Activated T-helper 2 cell treated with anti-CD3 and anti-CD28 coated beads, Interferon-gamma antibody, Interleukin-2, Interleukin-4, amounts not matched to agents 10 μg/mL and 5 μg/mL and 100 μg/mL, durations not matched to agents 14 hours and 24 hours and 36 hours (primary cell): ENCODE measurements around the gene MEFV. TPM values are rescaled to one million over a fixed set of nuclear protein-coding genes. Genes with fewer than 3 reads are reported as not detected.

Experiments
- DNase-seq: peaks from one replicate; pipeline ENCODE4 v3.0.0; 2021; ENCODE audit warnings: low spot score
- H3K27ac Mint-ChIP-seq: one replicate; pipeline ENCODE4 v1.8.0; 2021; ENCODE audit warnings: mixed read lengths
- H3K27me3 Mint-ChIP-seq: one replicate; pipeline ENCODE4 v1.8.0; 2021; ENCODE audit warnings: low read depth, mixed read lengths
- H3K36me3 Mint-ChIP-seq: one replicate; pipeline ENCODE4 v1.8.0; 2021; ENCODE audit warnings: low read depth, mixed read lengths
- H3K4me1 Mint-ChIP-seq: one replicate; pipeline ENCODE4 v1.8.0; 2021; ENCODE audit warnings: low read depth, mixed read lengths
- H3K4me3 Mint-ChIP-seq: one replicate; pipeline ENCODE4 v1.8.0; 2021; ENCODE audit warnings: low read depth, mild to moderate bottlenecking, moderate library complexity, mixed read lengths
- H3K9me3 Mint-ChIP-seq: one replicate; pipeline ENCODE4 v1.8.0; 2021; ENCODE audit warnings: mixed read lengths
- intact Hi-C: fragments of 100-400 bp; cut with micrococcal nuclease; formaldehyde crosslinking; loops from one replicate; pipeline ENCODE4 v1.15.1; 2023
- total RNA-seq: library from RNA; stranded (reverse); gene quantifications from 2 replicates; pipeline ENCODE4 v1.2.3, GENCODE V29; 2022

Gene MEFV, protein sequence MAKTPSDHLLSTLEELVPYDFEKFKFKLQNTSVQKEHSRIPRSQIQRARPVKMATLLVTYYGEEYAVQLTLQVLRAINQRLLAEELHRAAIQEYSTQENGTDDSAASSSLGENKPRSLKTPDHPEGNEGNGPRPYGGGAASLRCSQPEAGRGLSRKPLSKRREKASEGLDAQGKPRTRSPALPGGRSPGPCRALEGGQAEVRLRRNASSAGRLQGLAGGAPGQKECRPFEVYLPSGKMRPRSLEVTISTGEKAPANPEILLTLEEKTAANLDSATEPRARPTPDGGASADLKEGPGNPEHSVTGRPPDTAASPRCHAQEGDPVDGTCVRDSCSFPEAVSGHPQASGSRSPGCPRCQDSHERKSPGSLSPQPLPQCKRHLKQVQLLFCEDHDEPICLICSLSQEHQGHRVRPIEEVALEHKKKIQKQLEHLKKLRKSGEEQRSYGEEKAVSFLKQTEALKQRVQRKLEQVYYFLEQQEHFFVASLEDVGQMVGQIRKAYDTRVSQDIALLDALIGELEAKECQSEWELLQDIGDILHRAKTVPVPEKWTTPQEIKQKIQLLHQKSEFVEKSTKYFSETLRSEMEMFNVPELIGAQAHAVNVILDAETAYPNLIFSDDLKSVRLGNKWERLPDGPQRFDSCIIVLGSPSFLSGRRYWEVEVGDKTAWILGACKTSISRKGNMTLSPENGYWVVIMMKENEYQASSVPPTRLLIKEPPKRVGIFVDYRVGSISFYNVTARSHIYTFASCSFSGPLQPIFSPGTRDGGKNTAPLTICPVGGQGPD
- total RNA-seq: 0.18 TPM in 1 of 2 replicates, not detected in the other

DNA sequence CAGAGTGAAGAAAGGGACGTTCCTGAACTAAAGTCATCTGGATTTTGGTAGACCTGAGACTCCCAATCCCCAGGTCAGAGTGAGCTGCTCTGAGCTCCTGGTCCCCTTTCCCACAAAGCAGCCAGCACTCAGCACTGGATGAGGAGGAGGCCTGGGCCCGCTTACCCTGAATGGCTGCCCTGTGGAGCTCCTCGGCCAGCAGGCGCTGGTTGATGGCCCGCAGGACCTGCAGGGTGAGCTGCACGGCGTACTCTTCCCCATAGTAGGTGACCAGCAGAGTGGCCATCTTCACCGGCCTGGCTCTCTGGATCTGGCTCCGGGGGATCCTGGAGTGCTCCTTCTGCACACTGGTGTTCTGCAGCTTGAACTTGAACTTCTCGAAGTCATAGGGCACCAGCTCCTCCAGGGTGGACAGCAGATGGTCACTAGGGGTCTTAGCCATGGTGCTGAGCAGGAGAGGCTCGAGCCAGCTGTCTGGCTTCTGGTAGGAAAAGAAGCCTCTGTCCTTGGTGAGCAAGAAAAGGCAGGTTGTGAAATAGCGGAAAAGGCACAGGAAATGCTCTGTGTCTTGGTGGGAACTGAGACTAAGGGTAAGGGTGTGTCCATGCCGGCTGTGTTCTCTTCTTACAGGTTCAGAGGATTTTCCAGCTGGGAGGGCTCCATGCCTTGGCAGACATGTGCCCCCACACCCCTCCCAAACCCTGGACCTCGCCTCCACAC lies at the start of gene MEFV:
Gene MEFV, minus strand, starts transcription at position 488 of the 720 bp plus-strand sequence. Its CDS starts 46 bp downstream, at position 442.
- H3K4me1 Mint-ChIP-seq: no peaks in the 10 kb centered on the region
- no peak within 1 kb of the TSS for H3K4me3 Mint-ChIP-seq
- H3K9me3 Mint-ChIP-seq: no peaks in the 10 kb centered on the region
- H3K36me3 Mint-ChIP-seq: no peaks in the 10 kb centered on the region
- H3K27me3 Mint-ChIP-seq: peaks cover 3% of the 10 kb centered on the region
- DNase-seq: no peak
- no peak within 1 kb of the TSS for H3K27ac Mint-ChIP-seq
- intact Hi-C loops: no loop called here

DNA sequence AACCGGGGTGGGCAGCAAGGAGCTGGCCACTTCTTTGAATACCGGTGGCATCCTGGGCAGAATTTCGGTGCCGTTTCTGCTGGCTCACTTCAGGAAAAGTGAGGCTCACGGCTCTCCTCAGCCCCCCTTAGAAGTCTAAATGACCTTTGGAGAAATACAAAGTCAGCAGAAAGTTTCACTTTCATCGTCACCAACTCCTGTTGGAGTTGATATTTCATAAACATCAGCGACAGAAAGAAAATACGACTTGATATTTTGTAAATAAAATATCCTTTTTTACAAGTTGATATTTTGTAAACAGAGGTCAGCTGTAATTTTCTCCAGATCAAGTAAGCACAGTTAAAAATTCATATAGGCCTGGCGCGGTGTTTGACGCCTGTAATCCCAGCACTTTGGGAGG lies 49.6 kb upstream of the MEFV start:
- intact Hi-C loops: no loop called here
- DNase-seq: no peak
- no peaks in the 10 kb centered on the region for H3K27me3 Mint-ChIP-seq
- peaks cover 8% of the 10 kb centered on the region for H3K4me1 Mint-ChIP-seq
- peaks cover 64% of the 10 kb centered on the region for H3K9me3 Mint-ChIP-seq
- peak overlapping the region; percentile 77 for H3K4me3 Mint-ChIP-seq
- H3K27ac Mint-ChIP-seq: peak overlapping the region; percentile 78
- H3K36me3 Mint-ChIP-seq: peaks cover 80% of the 10 kb centered on the region

DNA sequence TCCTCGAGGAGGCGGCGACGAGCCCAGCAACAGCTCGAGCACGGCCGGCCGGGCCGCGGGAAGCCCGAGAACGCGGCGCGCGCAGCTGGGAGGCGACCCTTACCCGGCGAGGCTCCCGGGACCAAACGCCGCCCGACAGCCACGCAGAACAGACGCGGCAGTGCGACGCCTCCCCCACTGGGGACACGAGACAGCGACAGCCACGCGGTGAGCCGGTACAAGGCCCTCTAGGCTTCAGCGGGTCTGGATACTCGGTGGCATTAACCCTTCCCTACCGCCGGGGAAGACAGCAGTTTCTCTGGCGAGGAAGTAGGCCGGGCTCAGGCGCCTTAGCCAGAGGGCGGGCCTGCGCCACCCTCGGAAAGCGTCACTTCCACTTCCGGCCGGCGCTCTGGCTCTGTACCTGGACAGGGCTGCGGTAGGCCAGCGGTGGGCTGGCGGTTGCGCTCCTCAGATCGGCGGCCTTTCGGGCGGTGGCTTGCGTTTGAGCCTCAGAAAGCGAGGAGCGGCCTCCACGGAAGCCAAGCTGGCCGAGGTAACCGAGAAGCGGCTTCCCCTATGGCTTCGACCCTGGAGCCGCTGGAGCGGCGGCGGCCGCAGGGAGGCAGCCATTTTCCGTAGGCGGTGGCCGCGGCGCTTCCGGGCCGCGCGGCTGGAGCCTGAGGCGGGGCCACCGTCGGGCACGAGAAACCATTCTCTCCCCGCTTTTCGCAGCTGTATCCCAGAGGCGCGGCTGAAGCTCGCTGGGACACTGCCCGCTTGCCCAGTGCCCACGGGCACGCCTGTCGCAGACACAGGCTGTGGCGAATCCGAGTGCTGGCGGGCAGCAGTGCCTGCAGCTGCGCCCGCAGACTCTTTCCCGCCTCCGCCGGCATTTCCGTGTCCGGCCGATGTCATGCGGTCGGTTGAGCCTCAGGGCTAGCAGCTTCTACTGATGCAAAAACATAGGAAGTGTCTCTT lies 49.0 kb upstream of the MEFV start, which contains the start of the genes TIGD7 and ZNF75A:
Gene TIGD7, minus strand, starts transcription at position 322 of the 960 bp plus-strand sequence. CDS start 4,816 bp downstream, outside the sequence.
Gene ZNF75A, plus strand, starts transcription at position 389 of the 960 bp plus-strand sequence. CDS start 2,932 bp downstream, outside the sequence.
- H3K36me3 Mint-ChIP-seq: peaks cover 80% of the 10 kb centered on the region
- H3K27me3 Mint-ChIP-seq: no peaks in the 10 kb centered on the region
- intact Hi-C loops: loop anchor here (1.0 to 2.0 kb wide), 4 partner anchors 23 to 153 kb away; partner anchors contain the start of genes ZNF174, ZNF263 and ZSCAN32
- peaks cover 8% of the 10 kb centered on the region for H3K4me1 Mint-ChIP-seq
- peak within 1 kb of the TSS; percentile 78 for H3K27ac Mint-ChIP-seq
- peak; percentile 83 for DNase-seq
- peaks cover 64% of the 10 kb centered on the region for H3K9me3 Mint-ChIP-seq
- H3K4me3 Mint-ChIP-seq: peak within 1 kb of the TSS; percentile 77

DNA sequence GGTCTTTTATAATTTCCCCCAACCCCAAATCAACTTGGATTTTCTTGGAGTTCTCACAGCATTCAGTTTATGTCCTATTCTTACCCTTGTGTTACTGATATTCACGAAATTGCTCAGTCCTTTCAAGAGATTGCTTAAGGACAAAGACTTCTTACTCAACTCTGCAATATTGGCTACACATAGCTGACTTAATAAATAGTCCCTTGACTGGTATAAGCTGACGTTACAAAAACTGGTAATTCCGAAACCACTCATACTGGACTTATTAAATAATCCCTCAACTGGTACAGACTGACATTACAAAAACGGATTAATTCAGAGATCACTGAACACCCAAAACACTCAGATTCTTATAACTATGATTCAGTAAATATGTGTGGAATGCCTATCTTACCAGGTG lies 47.9 kb upstream of the MEFV start:
- Mint-ChIP-seq H3K27me3 (no peaks in the 10 kb centered on the region), H3K36me3 (peaks cover 80% of the 10 kb centered on the region), H3K9me3 (peaks cover 69% of the 10 kb centered on the region), H3K4me3 (peak overlapping the region; percentile 77), H3K27ac (peak overlapping the region; percentile 71), H3K4me1 (peaks cover 8% of the 10 kb centered on the region)
- intact Hi-C loops: loop anchor here (2.0 kb wide), 2 partner anchors 22 to 154 kb away; partner anchors contain the start of gene ZNF263
- no peak for DNase-seq

DNA sequence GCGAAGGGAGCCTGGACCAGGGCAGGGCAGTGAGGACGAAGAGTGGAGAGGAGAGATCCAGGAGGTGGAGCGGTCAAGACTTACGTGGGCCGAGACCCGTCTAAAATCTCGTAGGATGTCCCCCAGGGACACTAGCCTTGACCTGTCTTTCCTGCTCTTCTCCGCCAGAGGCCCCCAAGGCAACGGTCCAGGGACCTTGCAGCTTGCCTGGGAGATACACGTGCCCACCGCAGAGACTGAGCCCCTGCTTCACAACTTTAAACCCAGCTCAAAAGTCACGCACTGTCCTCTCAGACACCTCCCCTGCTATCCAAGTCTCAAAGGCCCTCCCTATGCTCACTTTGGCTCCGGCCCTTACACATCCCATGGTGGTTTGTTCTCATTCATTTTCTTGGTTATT lies 39.4 kb upstream of the MEFV start:
- Mint-ChIP-seq H3K36me3 (peaks cover 80% of the 10 kb centered on the region), H3K27ac (no peak overlapping the region), H3K4me1 (no peaks in the 10 kb centered on the region)

DNA sequence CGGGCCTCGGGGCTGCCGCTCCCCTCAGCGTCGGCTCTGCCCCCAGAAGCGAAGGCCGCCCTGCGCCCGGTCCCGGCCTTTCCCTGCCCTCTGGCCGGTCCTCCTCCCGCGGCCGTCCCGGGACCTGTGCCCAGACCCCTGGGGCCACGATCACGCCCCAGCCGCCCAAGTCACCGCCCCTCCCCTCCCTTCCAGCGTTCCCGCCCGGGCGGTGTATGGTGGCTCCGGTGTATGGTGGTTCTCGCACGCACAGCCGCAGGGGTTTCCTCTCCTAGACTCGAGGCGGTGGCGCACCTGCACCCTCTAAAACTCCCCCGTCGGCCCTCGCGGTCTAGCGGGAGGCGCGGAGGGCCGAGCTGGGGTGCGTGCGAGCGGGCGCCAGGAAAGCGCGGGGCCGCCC lies 38.8 kb upstream of the MEFV start:
- peaks cover 82% of the 10 kb centered on the region for H3K9me3 Mint-ChIP-seq
- intact Hi-C loops: no loop called here
- H3K4me3 Mint-ChIP-seq: no peak overlapping the region
- peaks cover 80% of the 10 kb centered on the region for H3K36me3 Mint-ChIP-seq
- no peaks in the 10 kb centered on the region for H3K4me1 Mint-ChIP-seq
- H3K27ac Mint-ChIP-seq: no peak overlapping the region
- H3K27me3 Mint-ChIP-seq: no peaks in the 10 kb centered on the region
- no peak for DNase-seq

More for the DNA sequence above, 39.4 kb upstream of the MEFV start:
- DNase-seq: no peak
- no peak overlapping the region for H3K4me3 Mint-ChIP-seq
- no peaks in the 10 kb centered on the region for H3K27me3 Mint-ChIP-seq
- H3K9me3 Mint-ChIP-seq: peaks cover 82% of the 10 kb centered on the region
- intact Hi-C loops: no loop called here

DNA sequence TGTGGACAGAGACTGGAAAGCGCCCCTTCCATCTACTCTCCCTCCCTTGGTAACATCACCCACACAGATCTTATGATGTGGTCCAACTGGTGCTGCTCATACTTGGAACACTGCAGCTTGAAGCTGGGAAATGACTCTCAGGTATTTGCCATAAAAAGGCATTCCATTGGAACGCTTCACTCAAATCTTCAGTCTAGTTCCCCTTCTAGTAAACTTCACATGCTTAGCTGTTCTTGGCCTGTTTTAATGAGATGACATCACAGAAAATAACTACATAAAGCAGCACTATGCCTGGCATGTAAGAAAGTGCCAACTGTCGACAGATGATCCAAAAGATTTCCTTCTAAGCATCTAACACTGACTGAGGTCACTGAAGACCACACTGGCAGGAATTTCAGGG lies 36.2 kb upstream of the MEFV start:
- DNase-seq: no peak
- H3K27me3 Mint-ChIP-seq: no peaks in the 10 kb centered on the region
- H3K4me3 Mint-ChIP-seq: no peak overlapping the region
- H3K27ac Mint-ChIP-seq: no peak overlapping the region
- no peaks in the 10 kb centered on the region for H3K4me1 Mint-ChIP-seq
- peaks cover 78% of the 10 kb centered on the region for H3K9me3 Mint-ChIP-seq
- peaks cover 87% of the 10 kb centered on the region for H3K36me3 Mint-ChIP-seq
- intact Hi-C loops: no loop called here

DNA sequence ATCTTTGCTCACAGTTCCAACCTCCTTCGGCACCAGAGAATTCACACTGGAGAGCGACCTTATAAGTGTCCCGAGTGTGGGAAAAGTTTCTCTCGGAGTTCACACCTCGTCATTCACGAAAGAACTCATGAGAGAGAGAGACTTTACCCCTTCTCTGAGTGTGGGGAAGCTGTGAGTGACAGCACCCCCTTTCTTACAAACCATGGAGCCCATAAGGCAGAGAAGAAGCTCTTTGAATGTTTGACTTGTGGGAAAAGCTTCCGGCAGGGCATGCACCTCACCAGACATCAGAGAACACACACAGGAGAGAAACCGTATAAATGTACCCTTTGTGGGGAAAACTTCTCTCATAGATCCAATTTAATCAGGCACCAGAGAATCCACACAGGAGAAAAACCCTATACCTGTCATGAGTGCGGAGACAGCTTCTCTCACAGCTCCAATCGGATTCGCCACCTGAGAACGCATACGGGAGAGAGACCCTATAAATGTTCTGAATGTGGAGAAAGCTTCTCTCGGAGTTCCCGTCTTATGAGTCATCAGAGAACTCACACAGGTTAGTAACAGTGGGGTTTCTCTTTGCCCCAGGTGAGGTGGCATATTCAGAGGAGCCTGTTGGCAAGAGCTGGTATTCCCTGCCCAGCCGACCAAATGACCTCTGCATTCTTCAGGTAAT lies 33.7 kb upstream of the MEFV start:
- no peak for DNase-seq
- Mint-ChIP-seq H3K4me1 (peaks cover 1% of the 10 kb centered on the region), H3K27me3 (no peaks in the 10 kb centered on the region), H3K9me3 (peaks cover 78% of the 10 kb centered on the region), H3K4me3 (no peak overlapping the region), H3K27ac (no peak overlapping the region), H3K36me3 (peaks cover 95% of the 10 kb centered on the region)
- intact Hi-C loops: no loop called here

DNA sequence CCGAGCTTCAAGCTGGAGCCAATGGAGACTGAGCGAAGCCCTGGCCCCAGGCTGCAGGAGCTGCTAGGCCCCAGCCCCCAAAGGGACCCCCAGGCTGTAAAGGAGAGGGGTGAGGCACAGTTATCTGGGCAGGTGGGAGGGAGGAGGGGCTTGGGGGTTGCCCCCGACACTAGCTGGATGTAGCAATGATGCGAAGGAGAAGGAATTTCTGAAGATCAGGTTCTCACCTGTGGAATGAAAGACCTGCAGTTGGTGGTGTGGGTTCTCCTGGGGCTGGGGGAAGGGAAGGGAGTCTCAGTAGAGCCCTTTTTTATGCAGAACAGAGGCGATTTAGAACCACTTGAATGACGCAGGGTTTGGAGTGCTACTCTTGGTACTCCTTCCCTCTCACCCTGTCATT lies 28.7 kb upstream of the MEFV start:
- no peak overlapping the region for H3K27ac Mint-ChIP-seq
- peak overlapping the region; percentile 98 for H3K4me3 Mint-ChIP-seq
- DNase-seq: no peak
- H3K27me3 Mint-ChIP-seq: no peaks in the 10 kb centered on the region
- H3K4me1 Mint-ChIP-seq: peaks cover 16% of the 10 kb centered on the region
- intact Hi-C loops: no loop called here
- peaks cover 46% of the 10 kb centered on the region for H3K9me3 Mint-ChIP-seq
- peaks cover 68% of the 10 kb centered on the region for H3K36me3 Mint-ChIP-seq

DNA sequence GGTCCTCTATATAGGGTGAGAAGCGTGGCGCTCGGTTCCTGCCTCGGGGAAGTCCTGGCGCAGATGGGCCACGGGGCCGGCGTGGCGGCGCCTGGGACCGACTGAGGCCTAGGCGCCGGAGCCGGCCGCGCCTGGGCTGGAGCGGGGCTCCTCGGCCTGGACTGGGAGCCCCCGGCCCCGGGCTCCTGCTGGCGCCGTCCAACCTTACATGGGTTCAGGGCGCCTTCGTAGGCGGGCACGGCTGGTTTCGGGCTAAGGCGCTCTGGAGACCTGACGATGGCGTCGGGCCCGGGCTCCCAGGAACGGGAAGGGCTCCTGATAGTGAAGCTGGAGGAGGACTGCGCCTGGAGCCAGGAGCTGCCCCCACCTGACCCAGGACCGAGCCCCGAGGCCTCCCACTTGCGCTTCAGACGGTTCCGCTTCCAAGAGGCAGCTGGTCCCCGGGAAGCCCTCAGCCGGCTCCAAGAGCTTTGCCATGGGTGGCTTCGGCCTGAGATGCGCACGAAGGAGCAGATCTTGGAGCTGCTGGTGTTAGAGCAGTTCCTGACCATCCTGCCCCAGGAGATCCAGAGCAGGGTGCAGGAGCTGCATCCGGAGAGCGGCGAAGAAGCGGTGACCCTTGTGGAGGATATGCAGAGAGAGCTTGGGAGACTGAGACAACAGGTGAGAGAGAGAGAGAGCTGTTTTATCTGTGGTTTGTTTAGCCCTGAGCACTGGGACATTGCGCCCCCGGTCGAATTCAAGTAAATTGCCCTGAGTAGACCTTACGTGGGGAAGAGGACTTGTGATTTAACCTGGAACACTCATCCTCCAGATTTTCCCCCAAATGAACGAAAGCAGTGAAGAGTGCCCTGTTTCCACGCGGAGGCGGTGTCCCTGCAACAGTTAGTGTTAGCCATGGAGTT lies 27.4 kb upstream of the MEFV start:
- H3K4me3 Mint-ChIP-seq: peak overlapping the region; percentile 98
- no peaks in the 10 kb centered on the region for H3K27me3 Mint-ChIP-seq
- H3K4me1 Mint-ChIP-seq: peaks cover 16% of the 10 kb centered on the region
- H3K27ac Mint-ChIP-seq: peak overlapping the region; percentile 97
- intact Hi-C loops: loop anchor here (1.0 to 5.0 kb wide), 8 partner anchors 19 to 219 kb away; partner anchors contain the start of genes CLUAP1, TIGD7, ZNF174 and ZNF200
- H3K36me3 Mint-ChIP-seq: peaks cover 54% of the 10 kb centered on the region
- no peak for DNase-seq
- peaks cover 35% of the 10 kb centered on the region for H3K9me3 Mint-ChIP-seq
